HG02973 (cell line): ENCODE measurements around the gene PRRG1.
"Not testable (repeated sequence)": the region's sequence is repeated elsewhere in the genome, so short reads cannot be mapped to it uniquely, and the experiment has no call there.

Experiments
- ATAC-seq: cut with Tn5 transposase; IDR thresholded peaks from one replicate; pipeline ENCODE4 v1.9.1; 2021; ENCODE audit warnings: moderate library complexity; ENCODE audit not compliant: unreplicated experiment

The PRRG1 gene

GRCh38 chrX:37468124-37468739, 119.1 kb downstream of the PRRG1 start:
- ATAC-seq = no peak

- ATAC-seq = no peak
These were observed 121.5 kb downstream of the PRRG1 start for GRCh38 chrX:37470711-37471110.

- ATAC-seq = no peak
These were observed 123.7 kb downstream of the PRRG1 start for GRCh38 chrX:37472836-37473235.

- no peak for ATAC-seq
These were observed 125.3 kb downstream of the PRRG1 start for GRCh38 chrX:37474478-37474877.

GRCh38 chrX:37476571-37477170, 127.5 kb downstream of the PRRG1 start:
- ATAC-seq = no peak

- ATAC-seq = not testable (repeated sequence)
These were observed 135.2 kb downstream of the PRRG1 start for GRCh38 chrX:37484335-37484734.

- no peak for ATAC-seq
These were observed 136.3 kb downstream of the PRRG1 start for GRCh38 chrX:37485429-37485828.

- ATAC-seq = no peak
These were observed 138.1 kb downstream of the PRRG1 start for GRCh38 chrX:37487271-37487670.

GRCh38 chrX:37488323-37488722, 139.2 kb downstream of the PRRG1 start:
- ATAC-seq = no peak

- ATAC-seq = no peak
These were observed 142.5 kb downstream of the PRRG1 start for GRCh38 chrX:37491686-37492085.

GRCh38 chrX:37495760-37496159, 146.6 kb downstream of the PRRG1 start:
- not testable (repeated sequence) for ATAC-seq

GRCh38 chrX:37497126-37497525, 148.0 kb downstream of the PRRG1 start:
- ATAC-seq = not testable (repeated sequence)

GRCh38 chrX:37498323-37498722, 149.2 kb downstream of the PRRG1 start:
- ATAC-seq = not testable (repeated sequence)

GRCh38 chrX:37499649-37500048, 150.5 kb downstream of the PRRG1 start:
- not testable (repeated sequence) for ATAC-seq

- ATAC-seq = no peak
These were observed 155.8 kb downstream of the PRRG1 start for GRCh38 chrX:37504991-37505390.
